IPS DF 4.7 (cell line): ENCODE data around the gene NELFA.

Experiments
- DNase-seq: peaks from one replicate; pipeline ENCODE4 v3.0.0-alpha.2; 2013; ENCODE audit warnings: low spot score; ENCODE audit errors: extremely low read depth

Gene NELFA

DNA sequence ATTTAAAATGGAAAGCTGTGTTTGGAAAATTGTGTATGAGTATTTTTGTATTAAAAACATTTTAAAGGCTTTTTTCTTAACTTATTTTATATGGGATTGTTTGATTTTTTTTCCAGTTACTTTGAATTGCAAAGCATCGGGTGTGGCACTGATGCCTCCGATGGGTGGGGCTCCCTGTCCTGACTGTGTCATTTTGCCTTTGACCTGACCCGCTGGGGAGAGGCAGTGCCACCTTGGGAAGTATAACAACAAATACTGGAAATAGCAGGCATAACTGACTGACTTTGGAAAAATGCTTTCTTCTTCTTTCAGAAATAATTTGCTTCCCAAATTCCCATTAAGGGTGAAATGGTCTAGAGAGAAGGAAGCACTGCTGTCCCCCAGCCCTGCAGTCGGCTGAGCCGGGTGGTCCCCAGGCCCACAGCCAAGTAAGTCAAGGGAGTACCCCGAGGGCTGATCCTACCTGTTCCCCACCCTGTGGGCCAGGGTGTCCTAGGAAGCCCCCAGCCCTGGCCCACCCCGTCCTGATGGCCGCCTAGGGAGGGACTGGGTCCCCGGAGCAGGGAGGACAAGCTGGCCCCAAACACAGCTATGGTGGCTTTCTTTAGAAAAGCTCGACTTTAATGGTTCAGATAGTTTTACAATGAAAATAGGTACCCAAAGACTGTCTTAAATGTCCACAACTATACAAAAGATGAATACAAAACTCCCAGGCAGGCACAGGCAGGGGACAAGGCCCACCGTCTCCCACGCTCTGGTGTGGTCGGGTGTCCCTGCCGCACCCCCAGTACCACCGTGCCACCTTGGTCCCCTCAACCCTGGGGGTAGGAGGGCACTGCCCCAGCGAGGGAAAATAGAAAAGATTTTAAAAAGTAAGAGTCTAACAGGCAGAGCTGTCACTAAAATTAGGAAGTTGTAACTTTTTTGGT lies 26.4 kb downstream of the NELFA start:
- DNase-seq: no peak

DNA sequence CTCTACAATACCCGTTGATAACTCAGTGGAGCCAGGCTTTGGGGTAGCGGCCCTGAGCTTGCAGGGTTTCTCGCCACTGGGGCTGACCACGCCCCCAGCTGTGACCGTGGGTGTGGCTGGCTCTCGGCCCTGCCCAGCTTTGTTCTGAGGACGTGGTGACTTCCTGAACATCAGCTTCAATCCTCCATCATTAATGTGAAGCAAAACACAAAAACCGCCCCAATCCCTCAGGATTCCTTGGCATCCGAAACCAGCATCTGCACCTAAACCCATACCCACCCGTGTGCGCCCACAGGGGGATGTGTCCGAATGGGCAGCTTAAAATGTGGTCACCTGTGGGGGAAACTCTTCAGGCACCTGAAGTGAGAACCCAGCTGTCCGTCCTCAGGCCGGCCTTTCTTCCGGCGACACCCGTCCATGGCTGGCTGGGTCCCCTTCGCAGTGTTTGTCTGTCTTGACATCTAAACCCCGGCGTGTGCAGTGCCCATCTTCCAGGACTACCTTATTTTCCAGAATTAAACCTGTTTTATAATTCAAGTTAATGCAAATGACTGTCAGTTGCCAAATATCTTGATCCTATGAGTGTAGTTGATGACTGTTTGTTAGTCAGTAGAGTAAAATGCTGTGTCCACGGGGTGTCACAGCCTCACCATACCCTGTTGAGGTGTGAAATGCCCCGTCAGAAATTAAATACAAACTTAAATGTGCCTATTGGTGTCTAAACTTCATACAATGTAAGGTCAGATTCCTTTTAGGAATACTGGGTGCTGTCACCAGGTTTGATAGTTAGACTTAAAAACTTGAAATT lies 27.3 kb downstream of the NELFA start:
- no peak for DNase-seq

DNA sequence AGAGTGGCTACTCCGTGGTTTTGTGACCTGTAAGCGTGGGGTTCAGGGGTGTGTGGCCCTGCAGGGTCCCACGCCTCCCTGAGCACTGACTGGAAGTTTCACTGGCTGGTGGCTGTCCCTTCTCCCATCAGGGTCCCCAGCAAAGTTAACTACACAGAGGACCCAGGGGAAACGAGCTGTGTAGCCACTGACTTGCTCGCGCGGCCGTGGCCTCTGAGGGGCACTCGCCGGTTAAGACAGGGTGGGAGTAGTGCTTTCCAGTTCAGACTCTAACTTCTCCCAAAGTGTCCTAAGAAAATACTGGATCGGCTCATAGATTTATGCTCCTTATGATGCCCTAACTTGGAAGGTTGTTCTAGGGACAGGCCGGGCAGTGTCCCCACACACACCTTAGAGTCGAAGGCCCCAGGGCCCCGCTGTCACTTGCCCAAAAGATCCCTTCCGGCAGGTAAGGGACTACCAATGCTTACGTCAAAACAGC lies 28.2 kb downstream of the NELFA start:
- DNase-seq: no peak

DNA sequence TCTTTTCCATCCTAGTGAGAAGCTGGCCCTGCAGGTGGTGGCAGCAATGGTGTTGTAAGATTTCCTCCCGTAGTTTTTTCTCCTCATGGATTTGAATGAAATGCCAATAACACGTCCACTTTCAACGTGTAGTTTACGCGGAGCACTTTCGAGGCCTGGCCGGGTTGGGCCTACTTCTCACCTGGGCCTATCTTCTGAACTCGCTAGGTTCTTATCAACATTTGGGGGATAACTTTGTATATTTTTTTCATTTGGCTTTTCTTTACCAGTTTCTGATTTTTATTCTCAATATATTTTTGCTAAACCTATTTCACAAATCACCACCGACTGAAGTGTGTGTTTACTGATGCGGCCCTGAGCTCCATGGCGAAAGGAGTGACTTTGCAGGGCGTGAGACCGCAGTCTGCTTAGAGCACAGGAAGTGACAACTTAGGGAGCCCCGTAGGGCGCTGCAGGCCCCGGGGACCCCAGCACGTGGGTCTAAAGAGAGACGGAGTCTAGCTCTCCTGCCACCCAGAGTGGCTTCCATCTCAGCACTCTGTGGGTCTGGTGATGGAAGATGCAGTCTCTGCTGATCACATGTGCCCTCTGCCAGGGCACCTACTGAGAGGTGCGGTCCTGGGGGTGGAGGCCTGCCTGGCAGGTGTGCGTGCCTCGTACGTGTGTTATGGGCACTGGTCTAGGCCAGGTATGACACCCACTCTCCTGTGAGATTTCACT lies 29.1 kb downstream of the NELFA start:
- no peak for DNase-seq

DNA sequence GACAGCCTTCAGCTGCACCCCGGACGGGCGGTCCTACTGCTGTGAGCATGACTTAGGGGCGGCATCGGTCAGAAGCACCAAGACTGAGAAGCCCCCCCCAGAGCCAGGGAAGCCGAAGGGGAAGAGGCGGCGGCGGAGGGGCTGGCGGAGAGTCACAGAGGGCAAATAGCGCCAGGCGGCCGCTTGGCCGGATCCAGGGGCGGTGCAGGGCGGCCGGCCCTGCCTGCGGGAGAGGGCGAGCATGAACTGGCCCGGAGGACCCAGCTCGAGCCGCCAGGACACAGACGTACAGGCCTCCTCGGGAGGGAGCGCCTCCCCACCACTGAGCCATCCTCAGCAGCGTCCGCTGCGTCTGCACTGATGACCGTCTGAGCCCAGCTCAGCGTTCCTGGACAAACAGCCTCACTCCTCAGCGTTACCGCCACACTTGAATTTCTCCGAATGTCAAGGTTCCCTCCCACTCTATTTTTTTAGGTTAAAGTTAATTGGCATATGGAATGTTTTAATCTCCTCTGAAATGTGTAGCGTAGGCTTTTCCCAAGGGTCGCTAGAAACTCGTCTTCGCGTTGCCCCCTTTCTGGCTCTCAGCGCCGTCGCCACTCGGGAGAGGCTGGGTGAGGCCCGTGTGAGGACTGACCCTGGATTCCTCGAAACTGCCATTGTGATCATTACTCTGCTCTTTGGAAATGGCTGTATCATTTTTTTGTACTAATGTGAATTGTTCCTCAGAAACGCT lies 29.9 kb downstream of the NELFA start:
- no peak for DNase-seq

DNA sequence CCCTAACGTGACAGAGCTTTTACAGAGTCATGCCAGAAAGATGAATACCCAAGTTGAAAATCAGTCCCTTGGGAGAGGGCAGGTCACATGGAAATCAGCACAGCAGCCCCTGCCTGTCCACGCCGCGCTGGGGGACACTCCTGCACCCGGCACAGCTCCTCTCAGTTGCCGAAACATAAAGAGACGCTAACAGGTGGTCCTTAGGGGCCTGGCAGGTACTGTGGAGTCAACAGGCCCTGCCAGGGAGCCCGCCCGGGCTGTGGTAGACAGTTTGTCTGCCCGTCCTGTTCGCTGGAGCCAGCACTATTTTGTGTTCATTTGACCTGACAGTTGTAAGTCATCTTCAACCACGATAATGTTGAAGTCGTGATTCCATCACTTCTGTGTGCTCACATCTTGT lies 30.5 kb downstream of the NELFA start:
- no peak for DNase-seq

DNA sequence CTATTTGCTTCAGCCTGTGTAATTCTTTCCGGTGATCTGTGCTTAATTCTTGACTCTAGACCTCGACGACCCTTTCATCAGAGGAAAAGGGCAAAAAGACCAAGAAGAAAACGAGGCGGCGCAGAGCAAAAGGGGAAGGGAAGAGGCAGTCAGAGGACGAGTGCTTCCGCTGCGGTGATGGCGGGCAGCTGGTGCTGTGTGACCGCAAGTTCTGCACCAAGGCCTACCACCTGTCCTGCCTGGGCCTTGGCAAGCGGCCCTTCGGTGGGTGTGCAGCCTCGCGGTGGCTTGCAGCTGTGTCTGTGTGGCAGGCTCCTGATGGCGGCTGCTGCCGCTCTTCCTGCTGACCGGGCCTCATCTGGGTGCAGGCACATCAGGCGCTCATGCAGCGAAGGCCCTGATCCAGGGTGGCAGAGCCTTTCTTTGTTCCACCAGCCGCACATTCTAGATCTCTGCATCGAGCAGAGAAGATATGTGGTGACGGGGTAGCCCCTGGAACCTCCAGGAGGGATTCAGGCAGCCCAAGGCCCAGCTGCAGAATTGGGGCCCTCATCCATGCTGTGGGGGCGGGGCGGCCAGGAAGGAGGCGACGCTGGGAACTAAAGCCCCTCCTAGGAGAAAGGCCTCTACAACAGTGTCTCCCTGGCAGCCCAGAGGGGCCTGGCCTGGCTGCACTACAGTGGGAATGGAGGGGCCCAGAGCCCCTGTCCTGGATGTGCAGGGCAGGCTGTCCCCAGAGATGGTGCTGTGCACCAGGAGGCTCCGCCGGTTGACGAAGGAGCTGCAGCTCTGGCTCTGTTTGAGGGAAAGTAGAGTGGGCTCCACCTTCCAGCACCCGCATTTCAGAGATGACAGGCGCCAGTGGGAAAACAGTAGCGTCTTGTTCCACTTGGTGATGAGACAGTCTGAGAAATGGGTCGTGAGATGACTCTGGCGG lies 32.1 kb downstream of the NELFA start:
- no peak for DNase-seq

DNA sequence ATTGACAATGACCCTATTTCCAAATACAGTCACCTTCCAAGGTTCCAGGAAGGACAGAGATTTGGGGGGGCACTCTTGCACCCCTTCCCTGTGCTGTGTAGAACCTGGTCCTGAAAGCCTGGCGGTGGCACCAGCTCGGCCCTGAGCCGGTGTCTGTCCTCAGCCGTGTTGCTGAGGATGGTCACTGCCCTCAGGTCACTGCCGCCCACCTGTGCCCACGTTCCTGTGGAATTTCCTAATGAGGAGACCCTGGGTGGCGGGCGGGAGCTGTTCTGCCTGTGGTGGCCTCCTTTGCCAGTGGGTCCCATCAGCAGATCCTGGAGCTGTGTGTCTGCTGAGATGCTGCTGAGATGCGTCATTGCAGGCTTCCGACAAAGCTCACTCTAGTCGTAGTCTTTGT lies 32.9 kb downstream of the NELFA start:
- DNase-seq: no peak

DNA sequence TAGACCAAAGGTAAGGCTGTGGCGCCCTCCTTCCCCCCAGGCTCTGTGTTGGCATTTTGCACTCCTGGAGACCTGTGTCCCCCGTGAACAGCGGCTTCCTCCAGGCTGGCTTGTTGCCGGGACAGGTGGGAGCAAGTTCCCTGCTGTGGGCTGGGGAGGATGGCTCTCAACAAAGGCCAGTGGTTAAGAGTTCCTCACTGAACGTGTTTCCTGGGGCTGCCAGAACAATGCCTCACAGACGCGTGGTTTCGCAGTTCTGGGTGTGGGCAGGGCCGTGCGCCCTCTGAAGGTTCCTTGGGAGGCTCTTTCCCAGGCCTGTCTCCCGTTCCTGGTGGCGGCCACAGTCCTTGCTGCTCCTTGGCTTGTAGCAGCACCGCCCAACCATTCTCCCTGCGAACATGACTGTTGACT lies 33.4 kb downstream of the NELFA start:
- DNase-seq: no peak

DNA sequence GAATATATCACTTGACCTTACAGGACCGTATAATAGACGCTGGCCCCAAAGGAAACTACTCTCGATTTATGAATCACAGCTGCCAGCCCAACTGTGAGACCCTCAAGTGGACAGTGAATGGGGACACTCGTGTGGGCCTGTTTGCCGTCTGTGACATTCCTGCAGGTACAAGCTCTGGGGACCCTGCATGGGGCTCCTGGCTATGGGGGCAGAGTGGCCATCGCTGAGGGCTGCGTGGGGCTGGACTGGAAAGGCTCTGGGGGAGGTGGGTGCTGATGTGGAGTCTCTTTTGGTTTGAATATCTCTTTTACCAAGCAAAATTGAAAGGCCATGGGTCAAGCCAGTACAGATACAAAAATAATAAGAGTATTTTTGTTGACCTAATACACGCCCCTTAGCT lies 33.9 kb downstream of the NELFA start:
- DNase-seq: no peak

DNA sequence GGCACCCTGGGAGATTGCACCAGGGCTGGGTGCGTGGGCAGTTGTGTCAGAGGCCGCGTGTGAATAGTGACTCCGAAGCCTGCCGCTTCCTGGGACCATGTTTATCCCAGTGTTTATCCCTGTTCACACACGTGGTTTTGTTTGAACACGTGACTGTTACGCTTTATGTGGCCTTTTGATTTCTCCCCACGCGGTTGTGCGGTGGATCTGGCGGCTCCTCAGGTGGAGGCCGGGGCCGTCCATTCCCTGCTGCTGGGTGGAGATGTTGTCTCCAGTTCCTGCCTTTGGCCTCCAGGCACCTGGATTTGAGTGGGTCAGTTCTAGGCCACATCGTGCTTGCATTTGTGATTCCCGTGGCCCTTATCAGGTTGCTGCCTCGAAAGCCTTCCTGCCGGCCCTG lies 35.1 kb downstream of the NELFA start:
- DNase-seq: no peak

DNA sequence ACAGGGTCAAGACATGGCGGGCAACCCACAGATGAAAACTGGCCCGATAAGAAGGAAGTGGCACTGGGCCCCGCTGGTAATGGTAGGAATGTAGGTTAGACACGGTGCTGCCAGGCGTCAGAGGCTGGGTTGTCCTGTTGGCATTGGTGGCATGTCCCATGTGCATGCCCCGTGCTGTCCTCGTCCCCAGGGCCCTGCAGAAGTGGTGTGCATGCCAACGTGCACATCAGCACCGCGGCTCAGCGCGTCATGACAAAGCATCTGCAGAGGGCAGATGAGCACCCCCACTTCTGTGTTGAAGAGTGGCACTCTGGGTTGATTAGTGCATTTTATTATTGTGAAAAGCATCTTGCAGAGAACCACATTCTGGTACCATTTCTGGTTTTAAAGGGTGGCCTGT lies 35.6 kb downstream of the NELFA start:
- no peak for DNase-seq

DNA sequence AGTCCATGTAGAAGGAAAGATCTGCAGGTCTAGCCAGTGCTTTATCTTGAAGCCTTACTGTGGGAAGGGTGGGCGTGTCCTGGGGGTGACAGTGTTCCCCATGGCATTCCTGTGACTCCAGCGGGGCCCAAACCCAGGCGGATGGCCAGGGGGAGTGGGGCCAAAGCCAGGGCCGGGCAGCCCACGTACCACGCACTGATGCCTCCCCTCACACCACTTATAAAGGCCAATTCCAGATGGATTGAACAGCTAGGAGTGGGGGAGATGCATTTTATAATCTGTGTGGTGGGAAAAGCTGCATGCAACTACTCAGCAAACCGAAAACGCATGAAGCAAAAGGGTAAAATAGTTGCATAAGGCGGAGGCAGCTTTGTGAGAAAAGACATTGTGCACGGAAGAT lies 36.4 kb downstream of the NELFA start:
- no peak for DNase-seq

DNA sequence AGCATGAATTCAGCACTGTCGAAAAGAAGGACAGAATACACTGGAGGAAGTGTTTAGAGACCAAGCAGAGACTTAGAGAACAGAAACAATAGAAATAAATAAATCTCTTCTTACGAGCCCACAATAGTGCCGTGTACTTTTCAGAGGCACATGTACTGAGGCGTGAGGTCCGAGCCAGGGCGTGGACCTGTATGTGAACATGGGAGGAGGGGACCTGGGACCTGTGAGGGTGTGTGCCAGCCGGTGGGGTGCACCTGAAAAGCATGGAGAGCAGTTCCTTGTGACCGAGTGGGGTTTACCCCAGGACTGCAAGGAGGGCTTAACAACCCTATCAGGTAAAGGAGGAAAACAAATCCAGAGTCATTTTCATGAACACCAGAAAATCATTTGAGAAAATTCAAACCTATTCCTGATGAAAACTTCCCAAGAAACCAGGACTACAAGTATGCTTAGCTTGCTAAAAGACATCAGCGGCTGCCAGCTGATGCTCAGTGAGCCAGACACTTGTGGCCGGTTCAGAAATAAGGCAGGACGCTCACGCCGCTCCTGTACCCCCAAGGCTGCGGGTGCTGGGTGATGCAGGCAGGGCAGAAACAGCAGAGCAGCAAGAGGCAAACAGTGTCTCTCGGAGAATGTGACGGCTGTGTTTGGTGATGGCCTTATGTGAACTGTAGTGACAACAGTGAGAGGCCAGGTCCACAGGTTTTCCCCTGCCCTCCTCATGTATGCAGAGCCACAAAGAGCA lies 37.1 kb downstream of the NELFA start:
- DNase-seq: no peak

DNA sequence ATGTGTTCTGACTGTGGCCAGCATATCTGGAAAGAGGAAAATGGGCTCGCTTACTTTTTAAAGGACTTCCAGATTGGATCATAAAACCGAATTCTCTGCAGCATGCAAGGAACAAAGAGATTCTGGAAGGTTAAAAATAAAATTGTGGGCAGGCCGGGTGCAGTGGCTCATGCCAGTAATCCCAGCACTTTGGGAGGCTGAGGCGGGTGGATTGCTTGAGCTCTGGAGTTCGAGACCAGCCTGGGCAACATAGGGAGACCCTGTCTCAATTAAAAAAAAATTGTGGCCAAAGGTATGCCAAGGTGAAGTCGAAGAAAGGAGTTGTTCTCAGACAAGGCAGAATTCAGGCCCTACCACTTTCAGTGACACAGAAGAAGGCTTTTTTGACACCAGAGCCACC lies 37.8 kb downstream of the NELFA start:
- no peak for DNase-seq

DNA sequence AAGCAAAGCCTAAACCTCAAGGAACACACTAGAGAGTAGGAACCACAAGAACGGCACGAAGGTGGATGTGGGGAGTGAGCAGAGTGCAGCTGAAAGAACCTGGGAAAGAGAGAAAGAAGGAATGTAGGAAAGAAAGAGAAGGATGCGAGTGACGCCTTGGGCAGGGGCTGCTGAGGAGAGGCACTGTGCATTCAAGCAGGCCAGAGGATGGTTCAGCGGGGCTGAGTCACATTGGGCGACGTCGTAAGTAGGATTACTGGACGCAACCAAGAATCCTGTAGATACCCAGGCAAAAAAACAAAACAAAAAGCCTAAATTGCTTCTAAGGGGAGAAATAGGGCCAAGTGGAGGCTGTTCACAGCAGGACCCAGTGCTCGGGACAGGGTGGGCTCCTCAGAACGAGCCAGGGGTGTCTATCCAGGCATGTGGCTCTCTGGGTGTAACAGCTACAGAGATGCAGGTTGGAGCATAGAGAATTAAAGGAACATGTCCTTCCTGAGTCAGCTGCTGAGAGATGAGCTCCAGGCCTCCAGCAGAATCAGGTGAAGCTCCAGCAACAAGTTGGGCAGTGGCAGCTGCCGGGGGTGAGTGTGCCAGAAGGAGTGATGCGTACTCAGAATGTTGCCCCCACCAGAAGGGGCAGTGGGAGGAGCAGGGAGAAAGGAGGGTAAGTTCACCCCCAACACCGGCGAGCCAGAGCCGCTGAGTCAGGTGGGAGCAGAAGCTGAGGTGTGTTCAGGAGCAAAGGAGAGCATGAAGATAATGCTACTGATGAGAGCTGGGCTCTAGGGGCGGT lies 38.6 kb downstream of the NELFA start:
- no peak for DNase-seq

DNA sequence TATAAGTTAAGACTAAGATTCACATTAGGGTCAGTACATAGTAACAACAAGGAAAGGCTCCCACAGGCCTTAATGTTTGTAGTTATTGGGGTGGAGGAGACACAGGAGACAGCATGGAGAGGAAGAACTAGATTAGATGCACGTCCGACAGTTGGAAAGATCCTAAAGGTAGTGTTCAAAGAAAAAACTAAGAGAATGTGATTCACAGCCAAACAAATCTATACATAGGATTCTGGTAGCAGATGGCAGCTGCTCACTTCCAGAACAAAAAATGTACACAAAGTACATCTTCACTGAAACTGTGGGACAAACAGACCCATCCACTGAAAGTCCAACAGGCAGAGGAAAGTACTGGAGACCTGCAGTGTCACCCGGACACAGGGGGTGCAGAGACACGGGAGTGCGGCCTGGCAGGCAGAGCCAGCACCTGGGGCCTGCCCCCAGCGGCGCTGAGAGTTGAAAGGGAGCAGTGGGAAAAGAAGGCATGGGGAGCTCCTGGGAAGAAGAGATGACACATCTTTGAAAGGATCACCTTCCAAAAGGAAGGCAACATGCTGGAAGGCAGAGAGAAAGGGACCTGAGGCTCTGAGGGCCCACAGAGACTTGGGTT lies 40.0 kb downstream of the NELFA start:
- DNase-seq: no peak

DNA sequence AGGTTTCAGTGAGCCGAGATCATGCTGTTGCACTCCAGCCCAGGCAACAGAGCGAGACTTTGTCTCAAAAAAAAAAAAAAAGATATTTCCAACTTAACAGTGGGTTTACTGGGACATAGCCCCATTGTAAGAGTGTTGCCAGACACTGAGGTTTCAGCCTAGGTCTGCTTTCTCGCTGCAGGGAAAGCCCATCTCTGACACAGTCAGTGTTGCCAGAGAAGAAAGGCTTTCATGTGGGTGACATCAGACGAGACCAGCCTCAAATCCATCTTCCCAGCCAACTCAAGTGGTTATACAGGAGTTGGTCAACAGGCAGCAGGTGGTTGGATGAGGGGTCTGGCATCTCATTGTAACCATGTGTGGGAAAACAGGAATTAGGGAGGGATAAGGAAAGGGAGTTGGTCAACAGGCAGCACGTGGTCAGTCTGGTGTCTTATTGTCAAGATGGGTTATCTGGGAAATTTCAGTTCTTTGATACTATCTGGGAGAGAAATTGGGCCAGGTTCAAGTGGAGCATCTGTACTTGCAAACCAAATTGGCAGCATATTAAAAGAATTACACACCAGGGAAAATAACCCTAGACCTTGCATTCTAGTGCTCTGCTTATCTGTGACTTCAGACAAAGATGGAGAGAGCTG lies 41.1 kb downstream of the NELFA start:
- DNase-seq: no peak
